NT2/D1 (cell line): ENCODE measurements around the gene LAYN.

Experiments used
- DNase-seq: peaks from one replicate; pipeline ENCODE4 v3.0.0-alpha.2; 2011; ENCODE audit warnings: low read depth, low spot score
- H3K27me3 ChIP-seq: 2 replicates; pipeline ENCODE4 v1.6.0; 2011; ENCODE audit warnings: mild to moderate bottlenecking; ENCODE audit not compliant: insufficient read length, insufficient read depth
- H3K36me3 ChIP-seq: 2 replicates; pipeline ENCODE4 v1.6.1; 2011; ENCODE audit warnings: mild to moderate bottlenecking, low read length, mixed read lengths; ENCODE audit not compliant: insufficient read depth, insufficient read length
- H3K4me1 ChIP-seq: 2 replicates; pipeline ENCODE4 v1.5.1; 2011; ENCODE audit not compliant: insufficient read depth, insufficient read length
- H3K4me3 ChIP-seq: 2 replicates; pipeline ENCODE4 v1.5.1; 2011; ENCODE audit warnings: low read depth; ENCODE audit not compliant: insufficient read length
- H3K9ac ChIP-seq: 2 replicates; pipeline ENCODE4 v1.6.0; 2011; ENCODE audit warnings: low read depth; ENCODE audit not compliant: insufficient read length
- H3K9me3 ChIP-seq: 2 replicates; pipeline ENCODE4 v1.5.1; 2011; ENCODE audit warnings: mild to moderate bottlenecking, low read length; ENCODE audit not compliant: insufficient read depth
- SUZ12 ChIP-seq: IDR thresholded peaks from 2 replicates; pipeline ENCODE4 v1.6.1; 2011; ENCODE audit not compliant: insufficient read length, insufficient read depth; ENCODE audit errors: extremely low read depth
- YY1 ChIP-seq: IDR thresholded peaks from 2 replicates; pipeline ENCODE4 v1.6.1; 2011; ENCODE audit not compliant: insufficient read length, insufficient read depth
- ZNF274 ChIP-seq: IDR thresholded peaks from 2 replicates; pipeline ENCODE4 v1.6.1; 2011; ENCODE audit warnings: mild to moderate bottlenecking, low read depth, low read length

Gene LAYN

DNA sequence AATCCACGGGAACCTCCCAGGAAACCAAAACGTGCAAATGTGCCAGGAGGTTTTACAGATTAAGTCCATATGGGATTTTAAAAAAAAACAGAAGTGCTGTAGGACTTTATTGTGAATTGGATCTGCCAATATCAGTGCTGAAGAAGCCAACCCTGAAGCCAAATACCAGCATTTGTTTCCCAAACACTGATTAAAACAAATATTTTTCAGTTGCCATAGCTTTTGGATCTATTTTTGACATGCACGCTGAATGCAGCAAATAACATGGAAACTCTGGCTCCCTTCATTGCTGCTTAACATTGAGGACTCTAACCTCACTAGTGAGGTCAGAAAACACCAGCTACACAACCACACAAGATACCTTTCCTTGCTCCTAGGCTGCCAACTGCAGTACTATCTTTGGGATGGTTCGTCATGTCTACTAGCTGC is 33.3 kb downstream of the LAYN start:
- Histone ChIP-seq H3K9ac (no peak overlapping the region), H3K27me3 (no peaks in the 10 kb centered on the region), H3K9me3 (no peaks in the 10 kb centered on the region), H3K36me3 (no peaks in the 10 kb centered on the region), H3K4me1 (no peaks in the 10 kb centered on the region), H3K4me3 (no peak overlapping the region)
- TF ChIP-seq YY1, result no peak
- no peak for TF ChIP-seq SUZ12
- TF ChIP-seq ZNF274, result no peak
- DNase-seq, result no peak

- Histone ChIP-seq H3K9me3 (no peaks in the 10 kb centered on the region), H3K27me3 (no peaks in the 10 kb centered on the region), H3K4me3 (no peak overlapping the region), H3K4me1 (no peaks in the 10 kb centered on the region), H3K36me3 (no peaks in the 10 kb centered on the region), H3K9ac (no peak overlapping the region)
- no peak for DNase-seq
- TF ChIP-seq SUZ12, result no peak
- no peak for TF ChIP-seq ZNF274
- TF ChIP-seq YY1, result no peak
These were observed 34.1 kb downstream of the LAYN start for GRCh38 chr11:111574373-111575225.

DNA sequence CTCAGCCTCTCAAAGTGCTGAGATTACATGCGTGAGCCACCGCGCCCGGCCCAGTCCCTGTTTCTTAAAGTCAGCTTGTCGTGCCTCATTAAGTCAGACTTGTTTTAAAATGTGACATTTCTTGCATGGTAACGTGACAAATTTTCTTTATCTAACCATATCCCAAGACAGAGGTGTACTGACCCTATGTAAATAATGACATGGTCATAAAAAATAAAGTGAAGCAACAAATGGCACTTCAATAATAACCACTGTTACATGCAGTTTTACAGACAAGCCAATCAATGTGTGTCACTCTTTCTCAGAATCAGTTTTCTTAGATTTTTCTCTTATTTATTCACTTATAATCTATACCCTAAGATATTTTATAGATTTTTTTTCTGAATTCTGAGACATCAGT is 35.2 kb downstream of the LAYN start:
- no peaks in the 10 kb centered on the region for H3K9me3 ChIP-seq
- no peaks in the 10 kb centered on the region for H3K27me3 ChIP-seq
- no peak for TF ChIP-seq YY1
- no peak for TF ChIP-seq ZNF274
- H3K9ac ChIP-seq, result no peak overlapping the region
- H3K4me1 ChIP-seq, result no peaks in the 10 kb centered on the region
- H3K4me3 ChIP-seq, result no peak overlapping the region
- H3K36me3 ChIP-seq, result no peaks in the 10 kb centered on the region
- no peak for DNase-seq

- Histone ChIP-seq H3K4me3 (no peak overlapping the region), H3K9me3 (no peaks in the 10 kb centered on the region), H3K36me3 (no peaks in the 10 kb centered on the region), H3K4me1 (no peaks in the 10 kb centered on the region), H3K27me3 (no peaks in the 10 kb centered on the region), H3K9ac (no peak overlapping the region)
- TF ChIP-seq SUZ12 (no peak), YY1 (no peak), ZNF274 (no peak)
- DNase-seq, result no peak
These were observed 37.3 kb downstream of the LAYN start for GRCh38 chr11:111577821-111578220.

DNA sequence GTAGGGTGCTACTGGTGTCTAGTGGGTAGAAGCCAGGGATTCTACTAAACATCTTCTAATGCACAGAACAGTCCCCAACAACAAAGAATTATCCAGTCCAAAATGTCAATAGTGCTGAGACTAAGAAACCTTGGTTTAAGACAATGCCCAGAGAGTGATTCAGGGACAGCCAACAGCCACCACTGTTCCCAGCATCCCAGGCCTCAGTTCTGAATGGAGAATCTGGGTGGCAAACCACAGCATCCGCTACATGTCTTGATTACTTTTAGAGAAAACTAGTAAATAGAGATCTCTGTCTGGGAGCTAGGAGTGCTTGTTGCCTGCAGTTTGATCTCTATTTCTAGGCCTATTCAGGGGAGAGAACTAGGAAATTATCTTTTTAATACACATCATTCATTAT is 40.8 kb downstream of the LAYN start:
- TF ChIP-seq SUZ12 (no peak), YY1 (no peak), ZNF274 (no peak)
- Histone ChIP-seq H3K4me1 (no peaks in the 10 kb centered on the region), H3K4me3 (no peak overlapping the region), H3K9ac (no peak overlapping the region), H3K36me3 (no peaks in the 10 kb centered on the region), H3K9me3 (no peaks in the 10 kb centered on the region), H3K27me3 (no peaks in the 10 kb centered on the region)
- no peak for DNase-seq

GRCh38 chr11:111582163-111582562 is 41.6 kb downstream of the LAYN start:
- H3K9me3 ChIP-seq, result no peaks in the 10 kb centered on the region
- no peak overlapping the region for H3K9ac ChIP-seq
- DNase-seq, result no peak
- H3K4me1 ChIP-seq, result no peaks in the 10 kb centered on the region
- H3K36me3 ChIP-seq, result no peaks in the 10 kb centered on the region
- TF ChIP-seq SUZ12 (no peak), ZNF274 (no peak), YY1 (no peak)
- no peak overlapping the region for H3K4me3 ChIP-seq
- H3K27me3 ChIP-seq, result no peaks in the 10 kb centered on the region

DNA sequence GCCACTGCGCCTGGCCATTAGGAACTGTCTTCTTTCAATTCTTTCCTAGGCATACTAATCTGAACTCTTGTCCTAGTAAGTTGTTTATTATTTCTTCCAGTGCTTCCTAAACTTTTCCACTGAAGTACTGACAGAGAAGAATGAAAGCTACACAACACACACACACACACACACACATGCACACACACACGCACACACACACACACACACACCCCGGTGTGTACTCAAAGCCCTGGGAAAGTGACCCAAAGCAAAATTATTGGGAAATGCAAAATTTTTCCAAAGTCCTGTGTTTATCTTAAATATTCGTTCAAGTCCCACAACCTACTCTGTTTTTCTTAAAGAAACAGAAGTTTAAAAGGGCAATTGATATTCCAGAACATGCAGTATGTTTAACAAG is 42.4 kb downstream of the LAYN start:
- Histone ChIP-seq H3K27me3 (no peaks in the 10 kb centered on the region), H3K4me1 (no peaks in the 10 kb centered on the region), H3K9ac (no peak overlapping the region), H3K36me3 (no peaks in the 10 kb centered on the region), H3K4me3 (no peak overlapping the region), H3K9me3 (peaks cover 4% of the 10 kb centered on the region)
- TF ChIP-seq ZNF274, result no peak
- no peak for DNase-seq
